Measurements from ENCODE around the gene SGCE. TPM values are rescaled to one million over a fixed set of nuclear protein-coding genes. Genes with fewer than 3 reads are reported as not detected.

Gene SGCE
- total and polyA plus RNA-seq, 2 experiments from 2014 or later, result 46.1 to 54.8 TPM

GRCh38 chr7:94580601-94581000 lies 75.3 kb downstream of the SGCE start:
- peaks cover 12% of the 10 kb centered on the region for H3K36me3 Mint-ChIP-seq (ENCODE audit: low read depth)
- no peaks in the 10 kb centered on the region for H4K20me1 ChIP-seq (replicated peaks; ENCODE audit: insufficient read depth)
- H3K4me1 Mint-ChIP-seq, result peaks cover 8% of the 10 kb centered on the region; the same call in 2 of the 3 replicates
- no peak overlapping the region for H3K4me3 ChIP-seq
- no peaks in the 10 kb centered on the region for H3K27me3 Mint-ChIP-seq (ENCODE audit: insufficient read depth, low read depth, poor library complexity)
- H3K27ac ChIP-seq (ENCODE audit: low read depth), result no peak overlapping the region
- no peak overlapping the region for H3K4me2 ChIP-seq
- no peak for TF ChIP-seq EZH2 (IDR thresholded peaks at IDR 0.05; ENCODE audit: low read depth, unreplicated experiment)
- no peak for TF ChIP-seq JUNB (IDR thresholded peaks at IDR 0.05; ENCODE audit: unreplicated experiment)
- TF ChIP-seq, protein P1, sequence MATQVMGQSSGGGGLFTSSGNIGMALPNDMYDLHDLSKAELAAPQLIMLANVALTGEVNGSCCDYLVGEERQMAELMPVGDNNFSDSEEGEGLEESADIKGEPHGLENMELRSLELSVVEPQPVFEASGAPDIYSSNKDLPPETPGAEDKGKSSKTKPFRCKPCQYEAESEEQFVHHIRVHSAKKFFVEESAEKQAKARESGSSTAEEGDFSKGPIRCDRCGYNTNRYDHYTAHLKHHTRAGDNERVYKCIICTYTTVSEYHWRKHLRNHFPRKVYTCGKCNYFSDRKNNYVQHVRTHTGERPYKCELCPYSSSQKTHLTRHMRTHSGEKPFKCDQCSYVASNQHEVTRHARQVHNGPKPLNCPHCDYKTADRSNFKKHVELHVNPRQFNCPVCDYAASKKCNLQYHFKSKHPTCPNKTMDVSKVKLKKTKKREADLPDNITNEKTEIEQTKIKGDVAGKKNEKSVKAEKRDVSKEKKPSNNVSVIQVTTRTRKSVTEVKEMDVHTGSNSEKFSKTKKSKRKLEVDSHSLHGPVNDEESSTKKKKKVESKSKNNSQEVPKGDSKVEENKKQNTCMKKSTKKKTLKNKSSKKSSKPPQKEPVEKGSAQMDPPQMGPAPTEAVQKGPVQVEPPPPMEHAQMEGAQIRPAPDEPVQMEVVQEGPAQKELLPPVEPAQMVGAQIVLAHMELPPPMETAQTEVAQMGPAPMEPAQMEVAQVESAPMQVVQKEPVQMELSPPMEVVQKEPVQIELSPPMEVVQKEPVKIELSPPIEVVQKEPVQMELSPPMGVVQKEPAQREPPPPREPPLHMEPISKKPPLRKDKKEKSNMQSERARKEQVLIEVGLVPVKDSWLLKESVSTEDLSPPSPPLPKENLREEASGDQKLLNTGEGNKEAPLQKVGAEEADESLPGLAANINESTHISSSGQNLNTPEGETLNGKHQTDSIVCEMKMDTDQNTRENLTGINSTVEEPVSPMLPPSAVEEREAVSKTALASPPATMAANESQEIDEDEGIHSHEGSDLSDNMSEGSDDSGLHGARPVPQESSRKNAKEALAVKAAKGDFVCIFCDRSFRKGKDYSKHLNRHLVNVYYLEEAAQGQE (IDR thresholded peaks at IDR 0.05; ENCODE audit: unreplicated experiment), result no peak
- no peak for TF ChIP-seq CREB1 (CRISPR knock-in tag; IDR thresholded peaks at IDR 0.05; ENCODE audit: low read depth)
- no peak for TF ChIP-seq ZNF462 (CRISPR knock-in tag; IDR thresholded peaks at IDR 0.05)
- no peak for TF ChIP-seq STAT1 (IDR thresholded peaks at IDR 0.05; ENCODE audit: unreplicated experiment)
- no peak for TF ChIP-seq ZNF331 (CRISPR knock-in tag; IDR thresholded peaks at IDR 0.05; ENCODE audit: low read depth)
- TF ChIP-seq CTCF (conservative IDR thresholded peaks at IDR 0.05; ENCODE audit: low read depth in 2 of 2), result no peak
- no peak for TF ChIP-seq NANOG (IDR thresholded peaks at IDR 0.05; ENCODE audit: borderline replicate concordance)
- no peak for TF ChIP-seq EZH2phosphoT487 (IDR thresholded peaks at IDR 0.05; ENCODE audit: unreplicated experiment)
- TF ChIP-seq, protein P2, sequence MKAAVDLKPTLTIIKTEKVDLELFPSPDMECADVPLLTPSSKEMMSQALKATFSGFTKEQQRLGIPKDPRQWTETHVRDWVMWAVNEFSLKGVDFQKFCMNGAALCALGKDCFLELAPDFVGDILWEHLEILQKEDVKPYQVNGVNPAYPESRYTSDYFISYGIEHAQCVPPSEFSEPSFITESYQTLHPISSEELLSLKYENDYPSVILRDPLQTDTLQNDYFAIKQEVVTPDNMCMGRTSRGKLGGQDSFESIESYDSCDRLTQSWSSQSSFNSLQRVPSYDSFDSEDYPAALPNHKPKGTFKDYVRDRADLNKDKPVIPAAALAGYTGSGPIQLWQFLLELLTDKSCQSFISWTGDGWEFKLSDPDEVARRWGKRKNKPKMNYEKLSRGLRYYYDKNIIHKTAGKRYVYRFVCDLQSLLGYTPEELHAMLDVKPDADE (IDR thresholded peaks at IDR 0.05), result no peak
- no peak for TF ChIP-seq POLR2AphosphoS5 (IDR thresholded peaks at IDR 0.05; ENCODE audit: low read depth)
- no peak for TF ChIP-seq ZNF114 (CRISPR knock-in tag; IDR thresholded peaks at IDR 0.05)
- H3K4me1 ChIP-seq (ENCODE audit: insufficient read depth), result no peaks in the 10 kb centered on the region
- H3K27ac Mint-ChIP-seq, result no peak overlapping the region
- H3K27me3 ChIP-seq (ENCODE audit: insufficient read depth), result no peaks in the 10 kb centered on the region
- no peaks in the 10 kb centered on the region for H3K9me2 ChIP-seq (ENCODE audit: insufficient read depth)
- peaks cover 11% of the 10 kb centered on the region for H3K9me3 Mint-ChIP-seq
- no peaks in the 10 kb centered on the region for H3F3A ChIP-seq (replicated peaks; ENCODE audit: low read depth)
- H3K4me3 Mint-ChIP-seq, result no peak overlapping the region
- peaks cover 6% of the 10 kb centered on the region; the same call in 1 of the 2 replicates for H3K36me3 ChIP-seq (ENCODE audit: insufficient read depth)
- no peaks in the 10 kb centered on the region for H3K79me2 ChIP-seq (replicated peaks; ENCODE audit: insufficient read depth)
- no peak for ATAC-seq
- no peak overlapping the region for H2AFZ ChIP-seq
- no peak for DNase-seq (ENCODE audit: low spot score)

Measured in GM23338 (cell line).